NCI-H748 (cell line): ENCODE data around the gene SNED1.
A peak's percentile ranks its signal among the peaks of the same experiment; 100 is the strongest.

ENCODE experiments used
- DNase-seq: peaks from one replicate; lab custom pipeline; 2025; ENCODE audit not compliant: unreplicated experiment; lab: John Stamatoyannopoulos, UW

SNED1 gene

GRCh38 chr2:240959941-240960308 lies 38.5 kb upstream of the SNED1 start:
- DNase-seq = no peak

- DNase-seq = peak; percentile 60
Measured at GRCh38 chr2:240960309-240960970, 38.0 kb upstream of the SNED1 start.

GRCh38 chr2:240960971-240961876 lies 37.2 kb upstream of the SNED1 start:
- DNase-seq = peak; percentile 17

- DNase-seq = no peak
Measured at GRCh38 chr2:240961910-240962299, 36.5 kb upstream of the SNED1 start.

- DNase-seq = peak; percentile 57
Measured at GRCh38 chr2:240962300-240963064, 35.9 kb upstream of the SNED1 start.

GRCh38 chr2:240963065-240963867 lies 35.2 kb upstream of the SNED1 start:
- DNase-seq = no peak

- no peak for DNase-seq
Measured at GRCh38 chr2:240963868-240964703, 34.3 kb upstream of the SNED1 start.

- no peak for DNase-seq
Measured at GRCh38 chr2:240964704-240965295, 33.6 kb upstream of the SNED1 start.

GRCh38 chr2:240965296-240965904 lies 33.0 kb upstream of the SNED1 start:
- DNase-seq = no peak

- no peak for DNase-seq
Measured at GRCh38 chr2:240965905-240966456, 32.4 kb upstream of the SNED1 start.

GRCh38 chr2:240966457-240966905 lies 31.9 kb upstream of the SNED1 start:
- DNase-seq = no peak

- DNase-seq = peak; percentile 40
Measured at GRCh38 chr2:240966906-240967680, 31.3 kb upstream of the SNED1 start.

GRCh38 chr2:240967681-240968621 lies 30.5 kb upstream of the SNED1 start:
- no peak for DNase-seq

- no peak for DNase-seq
Measured at GRCh38 chr2:240968731-240969624, 29.4 kb upstream of the SNED1 start.

GRCh38 chr2:240970104-240970503 lies 28.3 kb upstream of the SNED1 start:
- no peak for DNase-seq

GRCh38 chr2:240970816-240971215 lies 27.6 kb upstream of the SNED1 start:
- DNase-seq = no peak
